Tibial nerve (tissue), 4 donors: Measurements from ENCODE around the gene ELOB. TPM values are rescaled to one million over a fixed set of nuclear protein-coding genes. Genes with fewer than 3 reads are reported as not detected.

Experiments used
- DNase-seq, 2 donors: peaks; one replicate each; pipeline ENCODE4 v3.0.0-alpha.2; 2019; ENCODE audit warnings: low spot score in 2 of 2
- H3K27ac ChIP-seq, 4 donors: fragments of 200-600 bp; sonication (generic) in 3 of 4; one replicate each; pipeline ENCODE4 v1.5.1; 2017 to 2019; ENCODE audit warnings: mild to moderate bottlenecking in 1 of 4
- H3K27me3 ChIP-seq, 2 donors: fragments of 200-600 bp; sonication (generic) in 1 of 2; one replicate each; pipeline versions ENCODE4 v1.5.1 to v1.6.0; 2017 to 2019
- H3K36me3 ChIP-seq, 3 donors: fragments of 200-600 bp; sonication (generic); one replicate each; pipeline ENCODE4 v1.5.1; 2018 to 2019
- H3K4me1 ChIP-seq, 4 donors: fragments of 200-600 bp; sonication (generic) in 3 of 4; one replicate each; pipeline ENCODE4 v1.5.1; 2017 to 2019
- H3K4me3 ChIP-seq, 4 donors: fragments of 200-600 bp; sonication (generic) in 3 of 4; one replicate each; pipeline ENCODE4 v1.5.1; 2017 to 2019; ENCODE audit warnings: mild to moderate bottlenecking in 1 of 4, moderate library complexity in 1 of 4
- H3K9me3 ChIP-seq, 4 donors: fragments of 200-600 bp; sonication (generic) in 3 of 4; one replicate each; pipeline ENCODE4 v1.5.1; 2017 to 2019
- CTCF ChIP-seq, 5 experiments: fragments of 200-600 bp in 3 of 5; fragments of 450-650 bp in 2 of 5; sonication (generic) in 3 of 5; IDR thresholded peaks; one replicate each; pipeline ENCODE4 v1.5.1; 2016 to 2019; ENCODE audit warnings: antibody characterized with exemption in 5 of 5, mild to moderate bottlenecking in 3 of 5, moderate library complexity in 2 of 5
- EP300 ChIP-seq, 2 donors: sonication (generic); formaldehyde crosslinking; IDR thresholded peaks; one replicate each; pipeline ENCODE4 v1.6.1; 2017; ENCODE audit warnings: antibody characterized with exemption in 2 of 2, mild to moderate bottlenecking in 1 of 2
- POLR2A ChIP-seq, 2 donors: fragments of 450-650 bp; IDR thresholded peaks; one replicate each; pipeline ENCODE4 v1.6.1; 2017; ENCODE audit warnings: antibody characterized with exemption in 2 of 2, mild to moderate bottlenecking in 2 of 2, moderate library complexity in 2 of 2
- WGBS, 2 donors: methylation state at CpG; one replicate each; pipeline ENCODE4 v1.1.5; 2018; 5-methylcytosine and 5-hydroxymethylcytosine counted together
- total RNA-seq, 4 donors: library from RNA; depleted of rRNA; stranded (reverse); fragments of >200 nt; gene quantifications; one replicate each; pipeline ENCODE4 v1.1.0, GENCODE V29; 2016

Gene ELOB
- total RNA-seq, 4 donors from 2014 or later = 293 to 759 (median 513) TPM

DNA sequence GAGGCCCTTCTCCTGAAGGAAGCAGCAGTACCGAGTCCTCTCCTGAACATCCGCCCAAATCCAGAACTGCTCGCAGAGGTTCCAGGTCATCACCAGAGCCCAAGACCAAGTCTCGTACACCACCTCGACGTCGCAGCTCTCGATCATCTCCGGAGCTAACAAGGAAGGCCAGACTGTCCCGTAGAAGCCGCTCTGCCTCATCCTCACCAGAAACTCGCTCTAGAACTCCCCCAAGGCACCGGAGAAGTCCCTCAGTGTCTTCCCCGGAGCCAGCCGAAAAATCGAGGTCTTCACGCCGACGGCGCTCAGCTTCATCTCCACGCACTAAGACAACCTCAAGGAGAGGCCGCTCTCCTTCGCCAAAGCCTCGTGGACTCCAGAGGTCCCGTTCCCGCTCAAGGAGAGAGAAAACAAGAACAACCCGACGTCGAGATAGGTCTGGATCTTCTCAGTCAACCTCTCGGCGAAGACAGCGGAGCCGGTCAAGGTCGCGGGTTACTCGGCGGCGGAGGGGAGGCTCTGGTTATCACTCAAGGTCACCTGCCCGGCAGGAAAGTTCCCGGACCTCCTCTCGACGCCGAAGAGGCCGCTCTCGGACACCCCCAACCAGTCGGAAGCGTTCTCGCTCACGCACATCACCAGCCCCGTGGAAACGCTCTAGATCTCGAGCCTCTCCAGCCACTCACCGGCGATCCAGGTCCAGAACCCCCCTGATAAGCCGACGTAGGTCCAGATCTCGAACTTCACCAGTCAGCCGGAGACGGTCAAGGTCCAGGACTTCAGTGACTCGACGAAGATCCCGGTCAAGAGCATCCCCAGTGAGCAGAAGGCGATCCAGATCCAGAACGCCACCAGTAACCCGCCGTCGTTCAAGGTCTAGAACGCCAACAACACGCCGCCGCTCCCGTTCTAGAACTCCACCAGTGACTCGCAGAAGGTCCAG, 11.3 kb downstream of the ELOB start:
- no peak for TF ChIP-seq POLR2A (IDR thresholded peaks at IDR 0.05)
- no peak for TF ChIP-seq EP300 (IDR thresholded peaks at IDR 0.05)
- no peak for TF ChIP-seq CTCF (IDR thresholded peaks at IDR 0.05)
- H3K36me3 ChIP-seq = peaks cover 21 to 100% (median 79%) of the 10 kb centered on the region in 3 donors

DNA sequence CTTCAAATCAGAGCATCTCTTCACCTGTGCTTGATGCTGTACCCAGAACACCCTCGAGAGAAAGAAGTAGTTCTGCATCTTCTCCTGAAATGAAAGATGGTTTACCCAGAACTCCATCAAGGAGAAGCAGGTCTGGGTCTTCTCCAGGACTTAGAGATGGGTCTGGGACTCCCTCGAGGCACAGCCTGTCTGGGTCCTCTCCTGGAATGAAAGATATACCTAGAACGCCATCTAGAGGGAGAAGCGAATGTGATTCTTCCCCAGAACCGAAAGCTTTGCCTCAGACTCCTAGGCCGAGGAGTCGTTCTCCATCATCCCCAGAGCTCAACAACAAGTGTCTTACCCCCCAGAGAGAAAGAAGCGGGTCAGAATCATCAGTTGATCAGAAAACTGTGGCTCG, 12.4 kb downstream of the ELOB start:
- peak overlapping the region in 2 of 4 donors; percentile 2 to 16 for H3K27ac ChIP-seq
- no peaks in the 10 kb centered on the region for H3K27me3 ChIP-seq
- H3K9me3 ChIP-seq = no peaks in the 10 kb centered on the region
- no peak overlapping the region for H3K4me3 ChIP-seq
- TF ChIP-seq CTCF (IDR thresholded peaks at IDR 0.05) (no peak), POLR2A (IDR thresholded peaks at IDR 0.05) (no peak), EP300 (IDR thresholded peaks at IDR 0.05) (no peak)
- WGBS, 2 donors = 94 to 97% methylated on average over 9 of the region's 9 CpGs
- H3K4me1 ChIP-seq = peaks cover 0 to 45% (median 13%) of the 10 kb centered on the region in 4 donors
- H3K36me3 ChIP-seq = peaks cover 19 to 100% (median 70%) of the 10 kb centered on the region in 3 donors
- DNase-seq = no peak

More for the DNA sequence above, 11.3 kb downstream of the ELOB start:
- peaks cover 0 to 46% (median 15%) of the 10 kb centered on the region in 4 donors for H3K4me1 ChIP-seq
- H3K9me3 ChIP-seq = no peaks in the 10 kb centered on the region
- H3K4me3 ChIP-seq = no peak overlapping the region
- no peaks in the 10 kb centered on the region for H3K27me3 ChIP-seq
- no peak for DNase-seq
- WGBS, 2 donors = 97 to 98% methylated on average over 73 of the region's 73 CpGs
- no peak overlapping the region for H3K27ac ChIP-seq

GRCh38 chr16:2763173-2763572, 13.9 kb downstream of the ELOB start:
- 98 to 100% methylated on average over 6 of the region's 6 CpGs for WGBS, 2 donors
- DNase-seq = no peak

GRCh38 chr16:2762711-2763110, 14.4 kb downstream of the ELOB start:
- WGBS, 2 donors = 96 to 98% methylated on average over 13 of the region's 13 CpGs
- H3K36me3 ChIP-seq = peaks cover 16 to 100% (median 57%) of the 10 kb centered on the region in 3 donors

More at GRCh38 chr16:2763173-2763572, 13.9 kb downstream of the ELOB start:
- Histone ChIP-seq H3K27me3 (no peaks in the 10 kb centered on the region), H3K9me3 (no peaks in the 10 kb centered on the region), H3K27ac (no peak overlapping the region), H3K36me3 (peaks cover 16 to 100% (median 61%) of the 10 kb centered on the region in 3 donors), H3K4me1 (peaks cover 0 to 39% (median 4%) of the 10 kb centered on the region in 4 donors), H3K4me3 (no peak overlapping the region)
- no peak for TF ChIP-seq CTCF (IDR thresholded peaks at IDR 0.05)
- no peak for TF ChIP-seq EP300 (IDR thresholded peaks at IDR 0.05)
- TF ChIP-seq POLR2A (IDR thresholded peaks at IDR 0.05) = no peak

More at GRCh38 chr16:2762711-2763110, 14.4 kb downstream of the ELOB start:
- Histone ChIP-seq H3K4me1 (peaks cover 0 to 39% (median 3%) of the 10 kb centered on the region in 4 donors), H3K9me3 (no peaks in the 10 kb centered on the region), H3K27me3 (no peaks in the 10 kb centered on the region), H3K4me3 (no peak overlapping the region), H3K27ac (no peak overlapping the region)
- DNase-seq = no peak
- TF ChIP-seq EP300 (IDR thresholded peaks at IDR 0.05) = no peak
- no peak for TF ChIP-seq CTCF (IDR thresholded peaks at IDR 0.05)
- TF ChIP-seq POLR2A (IDR thresholded peaks at IDR 0.05) = no peak
